DMS153 (cell line): ENCODE results near the gene CENPP.

Experiments
- DNase-seq: peaks from one replicate; lab custom pipeline; 2025; lab: John Stamatoyannopoulos, UW

CENPP gene

GRCh38 chr9:92639791-92640271 lies 314.1 kb downstream of the CENPP start:
- no peak for DNase-seq

- no peak for DNase-seq
Observed at GRCh38 chr9:92640398-92641091, 314.8 kb downstream of the CENPP start.

DNA sequence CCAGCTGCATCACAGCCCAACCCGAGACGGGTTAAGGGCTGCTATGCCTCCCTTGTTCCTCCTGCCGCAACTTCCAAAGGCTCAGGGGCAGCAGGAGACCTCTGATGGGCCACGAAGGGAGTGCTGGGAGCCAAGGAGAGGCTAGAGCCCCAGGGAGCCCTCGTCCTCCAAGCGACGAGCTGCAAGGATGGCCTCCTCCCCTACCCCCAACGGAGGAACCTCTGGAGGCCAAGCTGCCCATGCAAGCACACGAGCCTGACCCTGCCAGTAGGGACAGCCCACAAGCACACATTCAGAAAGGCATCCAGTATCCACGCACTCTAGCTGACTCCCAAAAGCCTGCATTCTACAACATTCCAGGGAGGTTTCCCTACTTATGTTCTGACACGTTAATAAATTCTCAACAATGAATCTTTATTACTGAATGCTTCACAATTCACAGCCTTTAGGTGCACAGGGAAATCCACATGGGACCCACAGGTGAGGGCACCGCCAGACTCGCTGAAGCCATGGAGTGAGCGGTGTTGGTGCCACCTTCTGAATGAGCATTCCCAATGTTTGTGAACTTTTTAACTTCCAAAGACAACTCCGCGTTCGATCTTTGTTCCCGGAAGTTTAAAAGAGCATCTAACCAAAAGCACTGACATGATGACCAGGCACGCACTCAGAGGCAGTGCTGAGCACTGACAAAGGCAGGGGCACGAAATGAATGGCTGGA lies 315.5 kb downstream of the CENPP start:
- DNase-seq: no peak

DNA sequence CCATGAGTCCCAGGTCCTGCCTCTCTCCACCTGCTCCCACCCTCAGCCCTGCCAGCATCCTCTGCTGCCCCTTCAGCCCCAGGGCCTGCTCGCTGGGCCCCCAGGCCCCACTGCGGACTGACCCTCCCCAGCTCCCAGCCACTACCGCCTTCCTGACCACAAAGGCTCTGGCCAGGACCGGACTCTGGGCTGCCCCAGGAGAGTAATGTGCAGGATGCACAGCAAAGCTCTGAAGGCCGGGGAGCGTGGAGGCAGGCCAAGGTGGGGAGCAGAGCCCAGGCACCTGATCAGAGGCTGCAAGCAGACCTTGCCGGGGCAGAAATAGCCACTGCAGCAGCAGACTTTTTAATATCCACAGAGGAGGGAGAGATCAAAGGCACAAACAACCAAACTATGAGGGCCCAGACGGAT lies 316.3 kb downstream of the CENPP start:
- no peak for DNase-seq

DNA sequence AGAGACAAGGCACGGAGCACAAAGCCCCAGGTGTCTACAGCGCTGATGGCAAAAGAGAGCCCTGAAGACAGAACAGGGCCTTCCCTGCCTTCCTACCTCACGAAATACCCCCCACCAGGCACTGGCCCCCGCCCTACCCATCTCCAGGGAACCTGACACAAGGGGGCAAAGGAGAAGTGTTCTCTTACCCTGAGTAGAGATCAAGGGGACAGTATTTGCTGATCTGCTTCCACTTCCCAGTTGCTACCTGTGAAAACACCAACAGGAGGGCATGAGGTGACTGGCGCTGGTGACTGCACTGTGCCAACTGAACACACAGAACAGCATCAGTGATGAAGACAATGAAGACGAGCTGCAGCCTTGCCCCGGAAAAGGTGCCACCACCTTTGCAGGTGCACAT lies 316.8 kb downstream of the CENPP start:
- no peak for DNase-seq

DNA sequence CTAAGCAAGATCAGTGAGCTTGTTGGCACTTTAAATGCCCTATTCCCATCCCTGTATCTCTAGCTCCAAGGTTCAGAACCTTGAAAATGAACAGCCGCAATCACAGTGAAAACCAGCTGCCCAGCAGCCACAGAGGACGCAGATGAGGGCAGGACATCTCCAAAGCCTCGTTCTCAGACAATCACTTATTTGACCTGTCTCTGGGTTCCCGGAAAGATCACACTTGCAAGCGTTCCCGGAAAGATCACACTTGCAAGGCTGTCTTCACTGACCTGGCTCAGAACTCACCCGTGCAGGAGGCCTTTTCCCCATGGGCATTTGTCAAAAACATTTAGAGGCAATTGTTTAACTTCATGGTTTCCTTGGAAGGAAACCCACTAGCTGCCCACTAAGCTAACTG lies 318.5 kb downstream of the CENPP start:
- no peak for DNase-seq

DNA sequence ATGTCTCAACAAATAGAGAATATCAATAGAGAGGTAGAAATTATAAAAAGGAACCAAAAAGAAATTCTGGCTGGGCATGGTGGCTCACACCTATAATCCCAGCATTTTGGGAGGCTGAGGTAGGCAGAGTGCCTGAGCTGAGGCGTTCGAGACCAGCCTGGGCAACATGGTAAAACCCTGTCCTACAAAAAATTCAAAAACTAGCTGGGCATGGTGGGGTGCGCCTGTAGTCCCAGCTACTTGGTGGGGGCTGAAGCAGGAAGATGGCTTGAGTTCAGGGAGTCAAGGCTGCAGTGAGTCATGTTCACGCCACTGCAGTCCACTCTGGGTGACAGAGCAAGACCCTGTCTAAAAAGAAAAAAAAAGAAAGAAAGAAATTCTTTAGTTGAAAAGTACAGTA lies 319.3 kb downstream of the CENPP start:
- no peak for DNase-seq

DNA sequence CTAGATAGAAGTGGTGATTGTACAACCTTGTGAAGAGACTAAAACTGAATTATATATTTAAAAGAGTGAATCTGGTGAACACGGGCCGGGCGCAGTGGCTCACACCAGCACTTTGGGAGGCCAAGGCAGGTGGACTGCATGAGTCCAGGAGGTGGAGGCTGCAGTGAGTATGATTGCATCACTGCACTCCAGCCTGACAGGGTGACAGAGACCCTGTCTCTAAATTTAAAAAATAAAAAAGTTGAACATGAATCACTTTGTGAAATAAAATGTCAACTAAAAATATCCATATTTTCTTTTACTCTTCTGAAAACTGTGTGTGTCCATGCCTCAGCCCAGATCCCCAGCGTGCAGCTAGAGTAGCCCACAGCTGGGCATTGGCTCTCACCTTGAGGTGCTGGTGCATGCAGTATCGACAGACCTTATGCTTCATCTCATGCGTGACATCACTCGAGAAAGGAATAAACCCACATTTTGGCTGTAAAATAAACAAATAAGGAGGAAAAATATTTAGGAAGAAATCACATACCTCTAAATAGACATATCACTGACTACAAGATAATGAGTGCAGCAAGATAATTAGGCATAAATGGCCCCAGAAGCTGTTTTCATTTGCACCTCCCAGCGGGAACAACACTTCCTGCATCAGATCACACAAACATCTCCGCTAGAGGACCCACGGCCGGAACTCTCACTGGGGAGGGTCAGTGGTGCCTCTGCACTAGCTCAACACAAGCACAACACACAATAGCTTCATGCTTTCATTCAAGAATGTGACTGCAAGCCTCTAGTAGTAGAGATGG lies 322.1 kb downstream of the CENPP start:
- DNase-seq: no peak

GRCh38 chr9:92648474-92648971 lies 322.8 kb downstream of the CENPP start:
- no peak for DNase-seq

- no peak for DNase-seq
Observed at GRCh38 chr9:92649007-92649406, 323.3 kb downstream of the CENPP start.

GRCh38 chr9:92650296-92650695 lies 324.5 kb downstream of the CENPP start:
- DNase-seq: no peak

GRCh38 chr9:92650839-92651621 lies 325.3 kb downstream of the CENPP start:
- DNase-seq: no peak

DNA sequence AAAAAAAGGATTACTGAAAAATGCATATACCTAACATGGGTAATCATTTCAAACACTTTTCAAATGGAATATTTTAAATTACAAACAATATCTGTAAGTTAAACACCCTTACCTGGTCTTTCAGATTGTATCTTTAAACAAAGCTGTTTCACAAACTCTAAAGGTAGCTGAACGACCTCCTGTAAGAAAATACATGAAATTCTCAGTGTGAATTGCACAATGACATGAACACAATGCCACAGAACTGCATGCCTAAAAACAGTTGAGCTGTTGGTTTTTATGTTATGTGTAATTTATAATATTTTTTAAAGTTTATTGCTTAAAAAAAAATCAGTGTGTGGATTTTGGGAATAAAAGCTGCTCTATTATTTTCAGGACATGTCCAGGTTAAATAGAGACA lies 326.7 kb downstream of the CENPP start:
- no peak for DNase-seq

- DNase-seq: no peak
Observed at GRCh38 chr9:92654481-92655301, 328.9 kb downstream of the CENPP start.

DNA sequence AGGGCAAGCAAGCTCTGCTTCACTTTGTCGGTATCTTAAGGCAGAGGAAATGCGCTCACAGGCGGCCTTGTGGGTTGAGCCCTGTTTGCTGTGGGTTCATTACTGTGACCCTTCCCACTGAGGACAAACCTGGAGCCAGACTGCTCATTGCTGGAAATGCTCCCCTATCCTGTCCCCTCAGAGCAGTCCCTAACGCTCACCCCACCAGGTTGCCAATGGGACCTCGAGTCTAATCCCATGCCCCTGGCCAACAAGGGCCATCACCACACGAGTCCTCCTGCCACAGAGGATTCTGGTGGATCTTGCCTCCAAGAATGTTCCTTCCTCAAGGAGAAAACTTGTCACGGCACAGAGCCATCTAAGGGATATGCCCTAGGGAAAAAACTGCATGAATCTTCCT lies 329.6 kb downstream of the CENPP start:
- no peak for DNase-seq

DNA sequence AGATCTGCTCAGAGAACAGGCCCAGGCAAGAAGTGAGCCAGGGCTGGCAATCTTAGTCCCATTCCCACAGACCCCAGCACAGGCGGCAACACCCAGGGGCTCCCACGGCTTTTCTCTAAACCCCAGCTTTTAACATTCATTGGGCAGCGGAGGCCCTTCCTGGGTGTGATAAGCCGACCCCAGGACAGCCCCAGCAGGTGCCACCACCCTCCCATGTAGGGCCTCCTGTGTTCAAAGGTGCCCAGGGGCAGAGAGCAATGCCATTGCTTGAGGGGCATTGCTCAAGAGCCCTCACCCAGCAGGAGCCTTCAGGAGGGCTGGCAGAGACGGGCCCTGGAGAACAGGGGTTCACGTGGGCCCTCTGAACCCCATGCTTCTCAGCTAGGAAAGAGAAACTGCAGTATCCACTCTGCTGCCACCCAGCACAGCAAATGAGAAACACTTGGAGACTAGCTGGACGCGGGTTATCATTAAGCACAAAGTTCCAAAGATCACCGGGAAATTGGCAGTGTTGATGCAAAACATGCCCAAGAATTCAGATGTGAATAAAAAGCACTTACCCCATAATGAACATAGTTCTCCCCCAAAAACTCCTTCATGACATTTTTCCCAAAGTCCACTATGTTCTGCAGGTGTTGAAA lies 330.3 kb downstream of the CENPP start:
- DNase-seq: no peak

- DNase-seq: no peak
Observed at GRCh38 chr9:92656537-92656925, 330.8 kb downstream of the CENPP start.

DNA sequence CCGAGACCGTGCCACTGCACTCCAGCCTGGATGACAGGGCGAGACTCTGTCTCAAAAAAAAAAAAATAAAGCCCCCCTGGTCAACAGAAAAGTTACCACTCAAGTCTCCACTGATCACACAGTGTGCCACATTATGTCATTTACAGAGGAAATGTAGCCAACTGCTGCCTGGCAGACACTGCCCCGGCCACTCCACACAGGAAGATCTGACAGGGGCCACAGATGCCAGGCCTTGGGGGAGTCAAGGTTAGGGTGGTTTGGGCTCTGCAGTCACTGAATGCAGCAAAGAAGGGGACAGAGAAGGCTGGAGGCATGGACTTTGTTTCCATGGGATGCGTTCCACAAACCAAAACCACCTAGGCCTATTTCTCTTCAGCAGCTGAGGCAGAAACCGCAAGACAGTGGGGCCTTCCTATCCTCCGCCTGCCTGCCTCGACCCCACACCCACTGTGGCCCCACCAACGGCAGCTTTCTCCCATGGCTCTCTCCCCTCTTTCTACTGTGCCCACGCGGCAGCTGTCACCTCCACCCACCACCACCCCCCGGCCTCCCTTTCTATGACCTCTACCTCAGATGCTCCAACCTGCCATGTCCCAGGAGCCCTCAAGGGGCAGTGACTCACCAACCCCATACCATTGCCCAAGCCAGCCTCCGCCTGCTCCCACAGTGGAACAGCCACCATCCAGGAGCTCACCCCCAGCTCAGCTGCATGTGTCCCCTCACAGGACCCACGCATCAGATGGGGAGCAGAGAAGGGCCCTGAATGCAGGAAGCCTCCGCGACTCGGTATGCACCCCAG lies 331.7 kb downstream of the CENPP start:
- DNase-seq: no peak

DNA sequence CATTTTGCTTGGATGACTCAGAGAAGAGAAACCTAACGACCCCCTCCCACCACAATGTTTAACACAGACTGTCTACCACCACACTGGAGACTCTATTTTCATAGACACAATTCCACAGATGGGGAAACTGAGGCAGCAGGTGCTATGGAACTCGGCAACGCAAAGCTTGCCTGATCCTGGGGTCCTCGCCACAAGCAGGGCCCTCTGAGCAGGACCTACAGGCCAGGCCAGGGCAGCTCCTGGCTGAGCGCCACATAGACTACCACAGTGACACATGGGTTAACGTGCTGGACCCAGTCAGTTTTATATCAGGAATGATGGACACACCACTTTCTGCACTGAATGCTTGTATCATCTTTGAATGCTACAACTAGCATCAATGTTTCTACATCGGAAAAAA lies 332.4 kb downstream of the CENPP start:
- DNase-seq: no peak

- no peak for DNase-seq
Observed at GRCh38 chr9:92658611-92659010, 332.9 kb downstream of the CENPP start.
